ENCODE results near the gene ATXN10.

GRCh38 chr22:45645150-45645525 is 26.5 kb upstream of the ATXN10 start:
- TF ChIP-seq SUZ12 (IDR thresholded peaks at IDR 0.05) (no peak), BHLHE40 (IDR thresholded peaks at IDR 0.05; ENCODE audit: borderline replicate concordance) (no peak), HDGF (IDR thresholded peaks at IDR 0.05; ENCODE audit: borderline replicate concordance) (no peak), ZNF384 (IDR thresholded peaks at IDR 0.05) (no peak), NFRKB (IDR thresholded peaks at IDR 0.05) (no peak)
